Right kidney (tissue), 1 donor: ENCODE measurements around the gene KLHL26.

Experiments
- DNase-seq: peaks from one replicate; pipeline ENCODE4 v3.0.0-alpha.2; 2016

KLHL26 gene

DNA sequence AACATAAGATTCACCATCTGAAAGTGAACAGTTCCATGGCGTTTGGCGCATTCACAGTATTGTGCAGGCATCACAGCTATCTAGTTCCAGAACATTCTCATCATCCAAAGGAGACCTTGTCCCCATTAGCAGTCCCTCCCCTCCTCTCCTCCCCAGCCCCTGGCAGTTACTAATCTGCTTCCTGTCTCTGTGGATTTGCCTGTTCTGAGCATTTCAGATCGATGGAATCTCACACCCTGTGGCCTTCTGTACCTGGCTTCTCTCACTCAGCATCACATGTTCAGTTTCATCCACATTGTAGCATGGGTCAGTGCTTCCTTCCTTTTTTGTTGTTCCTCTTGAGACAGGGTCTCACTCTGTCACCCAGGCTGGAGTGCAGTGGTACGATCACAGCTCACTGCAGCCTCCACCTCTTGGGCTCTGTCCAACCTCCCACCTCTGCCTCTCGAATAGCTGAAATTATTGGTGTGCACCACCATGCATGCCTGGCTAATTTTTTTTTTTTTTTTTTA, 81.2 kb downstream of the KLHL26 start:
- DNase-seq, result no peak

DNA sequence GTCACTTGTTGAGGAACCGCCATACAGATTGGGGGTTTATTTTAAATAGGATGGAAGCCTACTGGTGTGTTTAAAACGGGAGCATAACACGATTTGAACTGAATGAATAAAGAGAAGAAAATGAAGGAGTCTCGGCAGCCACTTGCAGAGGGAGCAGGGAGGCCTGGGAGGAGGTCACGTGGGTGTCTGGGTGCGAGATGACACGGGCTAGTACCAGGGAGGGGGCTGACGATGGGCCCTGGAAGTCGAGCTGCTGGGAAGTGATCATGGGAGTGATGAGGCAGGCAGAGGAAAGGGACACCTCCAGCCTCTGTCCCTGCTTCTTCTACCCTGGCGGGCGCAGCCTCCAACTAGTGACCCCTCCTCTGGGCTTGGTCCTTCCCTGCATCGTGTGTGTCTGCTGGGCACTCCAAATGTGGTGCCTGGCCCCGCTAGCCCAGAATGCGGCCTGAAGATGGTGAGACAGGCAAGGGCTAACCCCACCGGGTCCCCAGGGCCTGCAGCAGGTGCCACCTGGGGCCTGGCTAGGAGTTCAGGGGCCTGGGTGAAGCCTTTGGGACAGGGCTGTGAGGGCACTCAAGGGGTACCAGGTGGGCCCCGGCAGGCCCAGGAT, 82.1 kb downstream of the KLHL26 start:
- no peak for DNase-seq

DNA sequence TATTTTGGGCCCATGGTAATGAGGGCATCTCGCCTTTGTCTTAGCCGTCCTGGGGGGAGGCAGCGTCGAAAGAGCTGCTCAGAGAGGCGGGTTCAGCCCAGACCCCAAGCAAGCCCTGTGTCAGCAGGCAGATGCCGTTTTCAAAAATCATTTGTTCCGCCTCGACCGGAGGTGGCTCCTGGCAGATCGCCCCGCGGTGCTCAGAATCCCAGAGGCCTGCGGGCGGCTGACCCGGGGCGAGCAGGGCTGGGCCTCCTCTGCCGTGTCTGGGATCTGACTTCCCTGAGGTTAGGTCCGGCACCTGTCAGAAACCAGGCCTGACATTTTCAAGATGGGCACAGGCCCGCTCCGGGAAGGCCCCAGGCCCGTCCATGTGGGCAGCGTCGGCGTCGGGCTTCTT, 82.7 kb downstream of the KLHL26 start:
- no peak for DNase-seq
